GM12873 (cell line): ENCODE measurements around the gene GABARAP.
A peak's percentile ranks its signal among the peaks of the same experiment; 100 is the strongest.

Experiments used
- CTCF ChIP-seq: IDR thresholded peaks from 2 replicates; pipeline ENCODE4 v1.5.1; 2012; ENCODE audit warnings: low read depth, mild to moderate bottlenecking, moderate library complexity, low read length, control low read depth; ENCODE audit not compliant: insufficient read depth; ENCODE audit errors: missing control alignments

The GABARAP gene

GRCh38 chr17:7258731-7259554 is 16.7 kb upstream of the GABARAP start:
- TF ChIP-seq CTCF: no peak

DNA sequence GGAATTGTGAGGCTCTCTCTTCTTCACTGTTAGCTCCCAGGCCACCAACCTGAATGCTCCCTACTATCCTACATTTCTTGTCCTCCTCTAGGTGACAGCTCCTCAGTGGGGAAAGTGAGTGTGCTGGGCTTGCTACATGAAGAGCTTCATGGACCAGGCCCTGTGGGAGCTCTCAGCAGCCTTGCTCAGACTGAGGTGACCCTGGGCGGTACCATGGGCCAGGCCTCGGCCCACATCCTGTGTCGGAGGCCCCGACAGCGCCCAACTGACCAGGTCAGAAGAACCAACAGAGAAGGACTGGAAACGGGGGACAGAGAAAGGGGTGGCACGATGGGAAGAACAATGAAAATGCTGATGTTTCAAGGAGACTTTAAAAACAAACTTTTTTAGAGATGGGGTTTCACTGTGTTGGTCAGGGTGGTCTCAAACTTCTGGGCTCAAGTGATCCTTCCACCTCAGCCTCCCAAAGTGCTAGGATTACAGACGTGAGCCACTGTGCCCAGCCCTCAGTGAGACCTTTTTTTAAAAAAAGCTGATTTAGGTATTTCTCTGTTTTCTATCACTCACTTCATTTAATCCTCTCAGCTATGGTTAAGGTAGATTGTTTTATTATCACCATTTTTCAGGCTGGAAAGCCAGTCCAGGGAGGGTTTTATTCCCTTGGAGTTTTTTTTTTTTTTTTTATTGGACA is 14.7 kb upstream of the GABARAP start:
- no peak for TF ChIP-seq CTCF

- no peak for TF ChIP-seq CTCF
These were observed 12.3 kb upstream of the GABARAP start for GRCh38 chr17:7254511-7254910.

DNA sequence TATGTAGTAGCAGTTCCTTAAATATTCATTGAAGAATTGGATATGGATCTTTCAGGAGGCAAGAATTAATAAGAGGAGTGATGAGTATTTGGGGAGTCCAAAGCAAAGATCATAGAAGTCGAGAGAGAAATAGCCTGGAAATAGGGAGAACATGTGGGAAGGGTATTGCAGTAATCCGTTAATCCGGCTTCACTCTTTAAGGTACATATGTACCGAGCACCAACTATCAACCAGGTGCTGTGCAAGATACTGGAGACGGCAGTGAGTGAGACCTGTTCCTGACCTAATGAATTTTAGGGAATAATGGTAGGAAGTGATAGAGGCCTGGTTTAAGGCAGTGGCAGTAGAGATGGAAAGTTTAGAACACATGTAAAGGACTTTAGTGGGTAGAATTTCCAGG is 10.8 kb upstream of the GABARAP start:
- TF ChIP-seq CTCF: no peak

DNA sequence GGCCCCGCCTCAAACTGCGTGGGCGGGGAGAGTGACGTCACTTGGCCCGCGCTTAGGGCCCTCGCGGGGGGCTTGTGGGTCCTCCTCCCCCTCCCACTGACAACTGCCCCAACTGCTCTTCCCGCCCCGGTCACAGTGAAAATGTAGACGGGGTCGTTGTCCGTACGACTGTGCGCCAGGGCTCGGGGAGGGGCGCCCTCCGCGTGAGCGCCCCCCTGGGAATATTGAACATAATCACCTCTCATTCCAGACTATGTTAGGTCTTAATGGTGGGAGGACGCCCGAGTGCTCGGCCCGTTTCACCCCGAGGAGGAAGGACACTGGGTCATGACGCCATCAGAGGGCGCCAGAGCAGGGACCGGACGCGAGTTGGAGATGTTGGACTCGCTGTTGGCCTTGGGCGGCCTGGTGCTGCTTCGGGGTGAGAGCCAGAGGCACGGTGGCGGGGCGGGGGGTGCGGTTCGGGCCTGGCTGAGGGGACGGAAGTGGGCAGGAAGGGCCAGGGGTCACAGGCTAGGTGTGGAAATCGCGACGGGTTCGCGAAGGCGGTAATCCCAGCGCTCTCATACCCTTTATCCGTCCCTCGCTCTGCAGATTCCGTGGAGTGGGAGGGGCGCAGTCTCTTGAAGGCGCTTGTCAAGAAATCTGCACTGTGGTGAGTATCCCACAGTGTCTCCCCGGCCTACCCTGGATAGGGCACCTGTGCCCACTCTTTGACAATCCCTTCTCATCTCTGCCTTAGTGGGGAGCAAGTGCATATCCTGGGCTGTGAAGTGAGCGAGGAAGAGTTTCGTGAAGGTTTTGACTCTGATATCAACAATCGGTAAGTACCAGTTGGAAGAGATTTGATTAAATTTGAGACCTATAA is 10.2 kb upstream of the GABARAP start, which contains the start of gene ELP5:
ELP5 (plus strand) TSS at position 40 of the 868 bp plus-strand sequence; CDS start at position 376, 336 bp downstream.
- peak; percentile 35 for TF ChIP-seq CTCF

DNA sequence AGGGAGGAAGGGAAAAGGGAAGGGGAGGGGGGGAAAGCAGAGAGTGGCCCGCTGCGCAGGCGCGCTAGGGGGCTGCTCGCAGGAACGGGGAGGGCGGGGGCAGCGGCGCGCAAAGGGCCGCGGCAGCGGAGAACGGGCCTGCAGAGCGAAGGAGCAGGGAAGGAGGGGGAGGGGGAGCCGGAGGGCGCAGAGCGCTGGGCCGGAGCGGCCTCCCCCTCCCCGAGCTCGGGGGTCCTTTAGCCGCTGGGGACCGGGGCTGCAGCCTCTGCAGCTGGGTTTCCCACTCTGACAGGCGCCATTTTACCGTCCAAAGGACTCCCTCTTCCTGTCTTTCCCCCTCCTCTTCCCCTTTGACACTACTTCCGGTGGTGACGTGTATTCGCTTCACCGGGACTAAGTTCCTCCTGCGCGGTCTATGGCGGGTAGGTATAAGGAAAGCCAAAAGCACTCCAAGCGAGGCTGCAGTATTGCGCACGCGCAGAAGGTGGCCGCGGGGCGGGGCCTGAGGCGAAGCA is 9.5 kb upstream of the GABARAP start, which contains the start of gene CTDNEP1:
CTDNEP1 (minus strand) TSS at position 74 of the 515 bp plus-strand sequence. CDS start 438 bp downstream, outside the sequence.
- no peak for TF ChIP-seq CTCF
